Colonic mucosa (tissue), 4 donors: ENCODE measurements around the gene MAMLD1. TPM values are rescaled to one million over a fixed set of nuclear protein-coding genes. Genes with fewer than 3 reads are reported as not detected.

Experiments
- DNase-seq: peaks from one replicate; pipeline ENCODE4 v3.0.0-alpha.2; 2020
- H3K27ac ChIP-seq: fragments of 200-600 bp; one replicate; pipeline ENCODE4 v1.8.0; 2021
- H3K27me3 ChIP-seq: fragments of 200-600 bp; one replicate; pipeline ENCODE4 v1.8.0; 2021
- H3K36me3 ChIP-seq: fragments of 200-600 bp; one replicate; pipeline ENCODE4 v1.8.0; 2021
- H3K4me1 ChIP-seq: fragments of 200-600 bp; one replicate; pipeline ENCODE4 v1.8.0; 2021; ENCODE audit warnings: mild to moderate bottlenecking
- H3K4me3 ChIP-seq: fragments of 200-600 bp; one replicate; pipeline ENCODE4 v1.8.0; 2021
- H3K9ac ChIP-seq, 2 donors: one replicate each; pipeline ENCODE4 v1.7.0; 2013; ENCODE audit warnings: control low read depth in 2 of 2, low read depth in 2 of 2, low read length in 2 of 2
- H3K9me3 ChIP-seq: fragments of 200-600 bp; one replicate; pipeline ENCODE4 v1.8.0; 2021
- intact Hi-C: fragments of 100-400 bp; cut with DNase I; formaldehyde crosslinking; loops from one replicate; pipeline ENCODE4 v1.14.1; 2022
- total RNA-seq, 2 donors: library from RNA; stranded (reverse); fragmentation: NEBNext Ultra II Directional in 1 of 2; extraction: Animal tissue kit (Norgen Biotek cat#: 25700) in 1 of 2; gene quantifications; one replicate each; pipeline ENCODE4 v1.2.1, GENCODE V29; 2021
- TF ChIP-seq, protein P1 (sequence below): fragments of 200-600 bp; IDR thresholded peaks from one replicate; pipeline ENCODE4 v1.8.0; 2022; ENCODE audit warnings: antibody characterized with exemption, mild to moderate bottlenecking
- donor health status: healthy.
- donor health status: DM: no; HTN: no; CAD: no.
- donor health status: DM: no; HTN: no; CAD: no.

Gene MAMLD1
- total RNA-seq, 2 donors from 2014 or later: 0.49 to 0.93 TPM

GRCh38 chrX:150361777-150362351 is 1.3 kb upstream of the MAMLD1 start:
- Histone ChIP-seq H3K9ac (peak overlapping the region; percentile 23 to 56), H3K27me3 (peaks cover 30% of the 10 kb centered on the region), H3K27ac (no peak overlapping the region), H3K36me3 (no peaks in the 10 kb centered on the region), H3K4me1 (no peaks in the 10 kb centered on the region), H3K4me3 (peak overlapping the region; percentile 3), H3K9me3 (no peaks in the 10 kb centered on the region)
- DNase-seq: no peak
- intact Hi-C loops: no loop called here
- TF ChIP-seq, protein P1, sequence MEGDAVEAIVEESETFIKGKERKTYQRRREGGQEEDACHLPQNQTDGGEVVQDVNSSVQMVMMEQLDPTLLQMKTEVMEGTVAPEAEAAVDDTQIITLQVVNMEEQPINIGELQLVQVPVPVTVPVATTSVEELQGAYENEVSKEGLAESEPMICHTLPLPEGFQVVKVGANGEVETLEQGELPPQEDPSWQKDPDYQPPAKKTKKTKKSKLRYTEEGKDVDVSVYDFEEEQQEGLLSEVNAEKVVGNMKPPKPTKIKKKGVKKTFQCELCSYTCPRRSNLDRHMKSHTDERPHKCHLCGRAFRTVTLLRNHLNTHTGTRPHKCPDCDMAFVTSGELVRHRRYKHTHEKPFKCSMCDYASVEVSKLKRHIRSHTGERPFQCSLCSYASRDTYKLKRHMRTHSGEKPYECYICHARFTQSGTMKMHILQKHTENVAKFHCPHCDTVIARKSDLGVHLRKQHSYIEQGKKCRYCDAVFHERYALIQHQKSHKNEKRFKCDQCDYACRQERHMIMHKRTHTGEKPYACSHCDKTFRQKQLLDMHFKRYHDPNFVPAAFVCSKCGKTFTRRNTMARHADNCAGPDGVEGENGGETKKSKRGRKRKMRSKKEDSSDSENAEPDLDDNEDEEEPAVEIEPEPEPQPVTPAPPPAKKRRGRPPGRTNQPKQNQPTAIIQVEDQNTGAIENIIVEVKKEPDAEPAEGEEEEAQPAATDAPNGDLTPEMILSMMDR: no peak

DNA sequence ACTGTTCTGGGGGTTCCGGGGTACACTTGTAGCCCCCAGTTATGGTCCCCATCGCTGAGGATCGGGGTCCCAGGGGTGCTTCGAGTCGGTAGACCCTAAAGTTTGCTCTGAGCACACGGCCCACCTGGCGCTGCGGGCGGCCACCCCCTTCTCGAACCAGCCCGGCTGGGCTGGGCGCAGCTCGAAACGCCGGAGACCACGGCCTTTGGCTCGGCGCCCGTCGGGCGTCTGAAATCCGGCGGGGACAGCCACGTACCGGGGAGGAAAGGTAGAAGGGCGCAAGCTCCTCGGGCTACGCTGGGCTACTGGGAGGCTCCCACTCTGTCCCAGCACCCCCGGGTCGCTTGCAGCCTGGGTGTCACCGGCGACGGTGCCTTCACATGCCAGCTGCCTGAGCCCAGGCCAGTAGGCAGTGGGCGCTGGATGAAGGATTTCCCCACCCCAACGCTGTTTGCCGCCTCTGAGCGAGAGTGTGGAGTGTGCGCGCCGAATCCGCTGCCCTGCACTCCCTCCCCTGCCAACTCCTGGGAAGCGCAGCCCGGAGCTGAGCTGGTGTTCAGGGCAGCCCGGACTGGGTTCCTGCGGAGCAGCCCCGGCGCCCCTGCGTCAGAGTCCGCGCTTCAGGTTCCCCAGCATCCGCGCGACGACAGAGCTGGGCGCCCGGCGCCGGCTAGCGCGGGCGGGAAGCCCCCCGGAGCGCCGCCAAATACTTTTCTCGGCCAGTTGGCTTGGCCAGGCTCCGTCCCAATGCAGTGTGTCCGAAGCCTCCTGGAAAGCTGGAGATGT is 637 bp downstream of the MAMLD1 start:
- Histone ChIP-seq H3K4me3 (peak overlapping the region; percentile 44), H3K27me3 (peaks cover 30% of the 10 kb centered on the region), H3K27ac (peak overlapping the region; percentile 67), H3K9ac (peak overlapping the region in 1 of 2 donors; percentile 38), H3K4me1 (no peaks in the 10 kb centered on the region), H3K9me3 (no peaks in the 10 kb centered on the region), H3K36me3 (no peaks in the 10 kb centered on the region)
- no peak for DNase-seq
- intact Hi-C loops: no loop called here
- TF ChIP-seq, protein P1: no peak

- Histone ChIP-seq H3K9ac (peak overlapping the region in 1 of 2 donors; percentile 38), H3K4me3 (peak overlapping the region; percentile 44), H3K36me3 (no peaks in the 10 kb centered on the region), H3K27me3 (peaks cover 30% of the 10 kb centered on the region), H3K27ac (peak overlapping the region; percentile 67), H3K9me3 (no peaks in the 10 kb centered on the region), H3K4me1 (no peaks in the 10 kb centered on the region)
- peak; percentile 24 for DNase-seq
- intact Hi-C loops: no loop called here
- TF ChIP-seq, protein P1: no peak
These were observed 1.4 kb downstream of the MAMLD1 start for GRCh38 chrX:150364347-150365050.

DNA sequence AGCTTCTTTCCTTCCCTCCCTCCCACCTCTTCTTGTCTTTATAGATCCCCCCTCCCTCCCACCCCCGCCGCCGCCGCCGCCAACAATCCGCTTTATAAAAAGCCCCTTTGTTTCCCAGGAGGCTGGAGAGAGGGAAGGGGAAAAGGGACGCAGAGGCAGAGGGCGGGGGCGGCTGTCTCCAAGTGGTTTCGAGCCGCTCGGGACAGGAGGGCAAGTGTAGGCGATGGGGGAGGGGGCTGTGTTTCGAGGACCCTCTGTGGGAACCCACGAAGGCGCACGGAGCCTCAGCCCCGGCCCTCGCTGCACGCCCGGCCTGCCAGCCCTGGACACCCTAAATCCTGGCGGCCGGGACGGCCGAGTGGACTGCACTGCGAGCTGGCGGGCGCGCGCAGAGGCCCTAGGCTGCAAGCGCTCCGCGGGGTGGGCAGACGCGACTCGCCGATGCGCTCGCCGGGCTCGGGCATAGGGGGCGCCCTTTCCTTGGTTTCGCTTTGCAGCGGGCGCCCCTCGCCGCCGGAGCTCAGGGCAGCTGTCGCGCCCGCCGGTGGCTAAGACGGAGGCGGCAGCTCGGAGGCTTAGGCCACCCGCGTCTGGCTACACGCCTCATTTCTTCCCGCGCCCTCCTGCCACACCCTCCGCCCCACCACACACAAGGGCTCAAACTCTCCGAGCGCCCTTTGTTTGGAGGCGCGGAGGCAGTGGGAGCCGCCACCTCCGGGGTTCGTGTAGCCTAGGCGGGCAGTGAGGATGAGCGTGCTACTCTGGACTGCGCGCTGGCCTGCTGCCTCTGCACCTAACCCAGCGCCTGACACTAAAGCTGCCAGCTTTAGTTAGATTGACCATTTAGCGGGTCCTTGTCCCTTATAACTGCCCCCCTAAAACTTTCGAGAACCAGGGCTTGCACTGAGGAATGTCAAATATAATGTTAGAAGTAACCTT is 2.2 kb downstream of the MAMLD1 start:
- H3K9me3 ChIP-seq: no peaks in the 10 kb centered on the region
- no peaks in the 10 kb centered on the region for H3K36me3 ChIP-seq
- intact Hi-C loops: no loop called here
- peak overlapping the region; percentile 8 to 40 for H3K9ac ChIP-seq
- H3K27me3 ChIP-seq: peaks cover 30% of the 10 kb centered on the region
- peak; percentile 62 for DNase-seq
- TF ChIP-seq, protein P1: peak; percentile 34
- H3K4me3 ChIP-seq: peak overlapping the region; percentile 44
- H3K4me1 ChIP-seq: no peaks in the 10 kb centered on the region
- peak overlapping the region; percentile 67 for H3K27ac ChIP-seq
